ENCODE results near the gene TMEM117.

DNA sequence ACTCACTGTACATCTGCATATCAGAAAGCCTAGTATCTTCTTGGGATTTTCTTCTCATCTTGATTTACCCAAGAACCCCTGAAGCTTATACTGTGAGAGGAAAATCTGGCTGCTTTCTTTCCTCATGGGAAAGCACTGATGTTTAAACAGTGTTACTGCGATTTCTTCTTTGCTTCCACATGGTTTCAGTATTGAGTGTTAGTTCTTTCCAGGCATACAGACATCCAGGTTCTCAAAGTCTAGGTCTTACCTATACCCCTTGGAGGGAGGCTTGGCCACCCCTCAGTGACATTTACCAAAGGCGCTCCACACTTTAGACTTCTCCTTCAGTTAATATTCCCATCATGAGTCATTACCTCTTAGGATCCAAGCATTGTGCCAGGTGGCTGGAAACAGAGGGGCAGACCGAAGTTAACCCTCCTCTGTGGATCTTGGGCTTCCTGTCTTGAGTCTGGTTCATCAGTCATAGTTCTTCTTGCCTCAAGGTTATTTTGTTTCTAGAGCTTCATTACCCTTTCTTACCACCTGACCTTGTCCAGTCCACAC, 79.1 kb downstream of the TMEM117 start:
- TF ChIP-seq, protein P1, sequence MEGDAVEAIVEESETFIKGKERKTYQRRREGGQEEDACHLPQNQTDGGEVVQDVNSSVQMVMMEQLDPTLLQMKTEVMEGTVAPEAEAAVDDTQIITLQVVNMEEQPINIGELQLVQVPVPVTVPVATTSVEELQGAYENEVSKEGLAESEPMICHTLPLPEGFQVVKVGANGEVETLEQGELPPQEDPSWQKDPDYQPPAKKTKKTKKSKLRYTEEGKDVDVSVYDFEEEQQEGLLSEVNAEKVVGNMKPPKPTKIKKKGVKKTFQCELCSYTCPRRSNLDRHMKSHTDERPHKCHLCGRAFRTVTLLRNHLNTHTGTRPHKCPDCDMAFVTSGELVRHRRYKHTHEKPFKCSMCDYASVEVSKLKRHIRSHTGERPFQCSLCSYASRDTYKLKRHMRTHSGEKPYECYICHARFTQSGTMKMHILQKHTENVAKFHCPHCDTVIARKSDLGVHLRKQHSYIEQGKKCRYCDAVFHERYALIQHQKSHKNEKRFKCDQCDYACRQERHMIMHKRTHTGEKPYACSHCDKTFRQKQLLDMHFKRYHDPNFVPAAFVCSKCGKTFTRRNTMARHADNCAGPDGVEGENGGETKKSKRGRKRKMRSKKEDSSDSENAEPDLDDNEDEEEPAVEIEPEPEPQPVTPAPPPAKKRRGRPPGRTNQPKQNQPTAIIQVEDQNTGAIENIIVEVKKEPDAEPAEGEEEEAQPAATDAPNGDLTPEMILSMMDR (IDR thresholded peaks at IDR 0.05), result no peak
- no peak for TF ChIP-seq EZH2 (IDR thresholded peaks at IDR 0.05; ENCODE audit: borderline replicate concordance, insufficient read depth, low read depth, low read length, poor library complexity, severe bottlenecking)

All from B cell (primary cell).